ENCODE results near the gene TYW1B. TPM values are rescaled to one million over a fixed set of nuclear protein-coding genes. Genes with fewer than 3 reads are reported as not detected.
"Not testable (repeated sequence)": the region's sequence is repeated elsewhere in the genome, so short reads cannot be mapped to it uniquely, and the experiment has no call there.

The TYW1B gene
- total RNA-seq, 1 donor from 2014 or later, result 1.9 TPM

GRCh38 chr7:72622532-72622931 is 205.5 kb downstream of the TYW1B start:
- Mint-ChIP-seq H3K36me3 (ENCODE audit: low read depth, unreplicated experiment) (no peaks in the 10 kb centered on the region), H3K27me3 (ENCODE audit: unreplicated experiment) (peaks cover 2% of the 10 kb centered on the region), H3K4me1 (ENCODE audit: unreplicated experiment) (no peaks in the 10 kb centered on the region), H3K4me3 (ENCODE audit: unreplicated experiment) (no peak overlapping the region), H3K27ac (ENCODE audit: unreplicated experiment) (no peak overlapping the region), H3K9me3 (ENCODE audit: unreplicated experiment) (no peaks in the 10 kb centered on the region)
- TF ChIP-seq CTCF (IDR thresholded peaks at IDR 0.05; ENCODE audit: unreplicated experiment), result no peak
- no peak for DNase-seq (ENCODE audit: low spot score)

DNA sequence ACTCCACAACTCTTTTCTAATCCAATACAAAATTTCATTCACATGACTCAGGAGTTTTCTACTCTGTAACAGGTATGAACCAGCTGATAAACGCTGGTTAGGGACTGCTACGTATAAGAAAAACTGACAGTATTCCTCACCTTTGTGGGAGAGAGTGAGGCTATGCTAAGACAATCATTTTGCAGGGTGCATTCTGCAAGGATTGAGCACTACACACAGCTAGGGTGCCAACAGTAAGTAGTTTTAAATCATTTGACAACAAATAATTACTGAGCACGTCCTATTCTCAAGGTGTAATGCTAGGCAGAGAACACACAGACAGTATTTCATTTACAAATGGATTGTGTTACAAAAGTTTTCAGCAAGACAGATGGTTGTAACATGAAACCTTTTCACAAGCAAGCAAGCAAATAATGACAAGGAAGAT is 206.2 kb downstream of the TYW1B start:
- not testable (repeated sequence) for H3K27me3 Mint-ChIP-seq (ENCODE audit: unreplicated experiment); H3K9me3 Mint-ChIP-seq (ENCODE audit: unreplicated experiment); H3K27ac Mint-ChIP-seq (ENCODE audit: unreplicated experiment); H3K36me3 Mint-ChIP-seq (ENCODE audit: low read depth, unreplicated experiment); H3K4me1 Mint-ChIP-seq (ENCODE audit: unreplicated experiment); DNase-seq (ENCODE audit: low spot score); H3K4me3 Mint-ChIP-seq (ENCODE audit: unreplicated experiment)

- not testable (repeated sequence) for H3K27me3 Mint-ChIP-seq (ENCODE audit: unreplicated experiment); H3K4me3 Mint-ChIP-seq (ENCODE audit: unreplicated experiment); H3K27ac Mint-ChIP-seq (ENCODE audit: unreplicated experiment); H3K36me3 Mint-ChIP-seq (ENCODE audit: low read depth, unreplicated experiment); H3K4me1 Mint-ChIP-seq (ENCODE audit: unreplicated experiment); DNase-seq (ENCODE audit: low spot score); H3K9me3 Mint-ChIP-seq (ENCODE audit: unreplicated experiment)
Observed at GRCh38 chr7:72620923-72621322, 207.1 kb downstream of the TYW1B start.

- not testable (repeated sequence) for H3K4me3 Mint-ChIP-seq (ENCODE audit: unreplicated experiment); DNase-seq (ENCODE audit: low spot score); H3K27ac Mint-ChIP-seq (ENCODE audit: unreplicated experiment); H3K4me1 Mint-ChIP-seq (ENCODE audit: unreplicated experiment); H3K27me3 Mint-ChIP-seq (ENCODE audit: unreplicated experiment); H3K36me3 Mint-ChIP-seq (ENCODE audit: low read depth, unreplicated experiment); H3K9me3 Mint-ChIP-seq (ENCODE audit: unreplicated experiment)
Observed at GRCh38 chr7:72618435-72619180, 209.4 kb downstream of the TYW1B start.

DNA sequence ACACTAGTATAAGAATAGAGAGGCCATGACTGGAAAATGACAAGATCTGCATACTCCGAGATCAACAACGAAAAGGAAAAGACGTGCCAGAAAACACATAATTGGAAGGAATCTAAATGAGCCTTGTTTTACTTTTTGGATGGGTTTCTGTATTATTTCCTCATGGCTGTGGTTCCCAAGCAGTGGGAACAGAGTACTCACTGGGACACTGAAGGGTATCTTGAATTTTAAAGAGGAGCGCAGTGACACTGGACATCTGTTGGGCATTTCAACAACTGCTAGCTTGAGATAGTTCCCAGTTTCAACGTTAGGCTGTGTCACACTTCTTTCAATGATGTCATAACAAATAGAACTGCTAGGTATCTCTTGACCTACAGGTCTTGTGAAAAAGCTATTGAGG is 218.2 kb downstream of the TYW1B start:
- DNase-seq (ENCODE audit: low spot score); H3K36me3 Mint-ChIP-seq (ENCODE audit: low read depth, unreplicated experiment); H3K4me3 Mint-ChIP-seq (ENCODE audit: unreplicated experiment); H3K27me3 Mint-ChIP-seq (ENCODE audit: unreplicated experiment); H3K27ac Mint-ChIP-seq (ENCODE audit: unreplicated experiment); H3K9me3 Mint-ChIP-seq (ENCODE audit: unreplicated experiment): not testable (repeated sequence)
- peaks cover 12% of the 10 kb centered on the region for H3K4me1 Mint-ChIP-seq (ENCODE audit: unreplicated experiment)

DNA sequence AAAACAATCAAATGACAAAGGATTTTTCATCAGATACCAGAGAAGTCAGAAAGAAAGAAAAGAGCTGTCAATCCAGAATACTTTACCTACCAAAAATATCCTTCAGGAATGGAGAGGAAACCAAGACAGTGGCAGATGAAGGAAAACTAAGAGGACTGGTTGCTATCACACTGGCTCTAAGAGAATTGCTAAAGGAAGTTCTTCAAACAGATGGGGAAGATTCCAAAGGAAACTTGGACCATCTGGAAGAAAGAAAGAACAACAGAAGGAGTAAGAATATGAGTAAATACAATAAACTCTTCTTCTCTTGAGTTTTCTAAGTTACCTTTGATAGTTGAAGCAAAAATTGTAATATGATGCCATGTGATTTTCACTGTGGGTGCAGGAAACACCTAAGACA is 220.0 kb downstream of the TYW1B start:
- H3K9me3 Mint-ChIP-seq (ENCODE audit: unreplicated experiment); DNase-seq (ENCODE audit: low spot score); H3K4me3 Mint-ChIP-seq (ENCODE audit: unreplicated experiment); H3K27ac Mint-ChIP-seq (ENCODE audit: unreplicated experiment); H3K27me3 Mint-ChIP-seq (ENCODE audit: unreplicated experiment): not testable (repeated sequence)
- peaks cover 12% of the 10 kb centered on the region for H3K4me1 Mint-ChIP-seq (ENCODE audit: unreplicated experiment)
- H3K36me3 Mint-ChIP-seq (ENCODE audit: low read depth, unreplicated experiment), result peaks cover 11% of the 10 kb centered on the region

- not testable (repeated sequence) for H3K27me3 Mint-ChIP-seq (ENCODE audit: unreplicated experiment); H3K4me3 Mint-ChIP-seq (ENCODE audit: unreplicated experiment); H3K9me3 Mint-ChIP-seq (ENCODE audit: unreplicated experiment); DNase-seq (ENCODE audit: low spot score); H3K36me3 Mint-ChIP-seq (ENCODE audit: low read depth, unreplicated experiment); H3K27ac Mint-ChIP-seq (ENCODE audit: unreplicated experiment)
- peaks cover 12% of the 10 kb centered on the region for H3K4me1 Mint-ChIP-seq (ENCODE audit: unreplicated experiment)
Observed at GRCh38 chr7:72605863-72606431, 222.1 kb downstream of the TYW1B start.

GRCh38 chr7:72604771-72605611 is 223.0 kb downstream of the TYW1B start:
- H3K36me3 Mint-ChIP-seq (ENCODE audit: low read depth, unreplicated experiment); H3K27ac Mint-ChIP-seq (ENCODE audit: unreplicated experiment): not testable (repeated sequence)

GRCh38 chr7:72603476-72603875 is 224.5 kb downstream of the TYW1B start:
- not testable (repeated sequence) for H3K9me3 Mint-ChIP-seq (ENCODE audit: unreplicated experiment); H3K27me3 Mint-ChIP-seq (ENCODE audit: unreplicated experiment); H3K27ac Mint-ChIP-seq (ENCODE audit: unreplicated experiment); DNase-seq (ENCODE audit: low spot score); H3K36me3 Mint-ChIP-seq (ENCODE audit: low read depth, unreplicated experiment); H3K4me3 Mint-ChIP-seq (ENCODE audit: unreplicated experiment)
- peaks cover 12% of the 10 kb centered on the region for H3K4me1 Mint-ChIP-seq (ENCODE audit: unreplicated experiment)

More at GRCh38 chr7:72604771-72605611, 223.0 kb downstream of the TYW1B start:
- H3K4me3 Mint-ChIP-seq (ENCODE audit: unreplicated experiment); H3K9me3 Mint-ChIP-seq (ENCODE audit: unreplicated experiment); H3K27me3 Mint-ChIP-seq (ENCODE audit: unreplicated experiment); DNase-seq (ENCODE audit: low spot score): not testable (repeated sequence)
- H3K4me1 Mint-ChIP-seq (ENCODE audit: unreplicated experiment), result peaks cover 12% of the 10 kb centered on the region
